GM12864 (cell line): Measurements from ENCODE around the gene TGM1.

Source experiments
- DNase-seq: peaks from one replicate; pipeline ENCODE4 v3.0.0-alpha.2; 2011; ENCODE audit warnings: low read depth
- H3K4me3 ChIP-seq: 2 replicates; pipeline ENCODE4 v1.5.1; 2011; ENCODE audit warnings: mild to moderate bottlenecking, low read depth, low read length, control low read depth
- TF ChIP-seq, protein P1 (sequence below): IDR thresholded peaks from 2 replicates; pipeline ENCODE4 v1.5.1; 2011; ENCODE audit warnings: low read depth, mild to moderate bottlenecking, moderate library complexity, low read length, control low read depth, inconsistent platforms; ENCODE audit errors: missing control alignments

TGM1 gene

DNA sequence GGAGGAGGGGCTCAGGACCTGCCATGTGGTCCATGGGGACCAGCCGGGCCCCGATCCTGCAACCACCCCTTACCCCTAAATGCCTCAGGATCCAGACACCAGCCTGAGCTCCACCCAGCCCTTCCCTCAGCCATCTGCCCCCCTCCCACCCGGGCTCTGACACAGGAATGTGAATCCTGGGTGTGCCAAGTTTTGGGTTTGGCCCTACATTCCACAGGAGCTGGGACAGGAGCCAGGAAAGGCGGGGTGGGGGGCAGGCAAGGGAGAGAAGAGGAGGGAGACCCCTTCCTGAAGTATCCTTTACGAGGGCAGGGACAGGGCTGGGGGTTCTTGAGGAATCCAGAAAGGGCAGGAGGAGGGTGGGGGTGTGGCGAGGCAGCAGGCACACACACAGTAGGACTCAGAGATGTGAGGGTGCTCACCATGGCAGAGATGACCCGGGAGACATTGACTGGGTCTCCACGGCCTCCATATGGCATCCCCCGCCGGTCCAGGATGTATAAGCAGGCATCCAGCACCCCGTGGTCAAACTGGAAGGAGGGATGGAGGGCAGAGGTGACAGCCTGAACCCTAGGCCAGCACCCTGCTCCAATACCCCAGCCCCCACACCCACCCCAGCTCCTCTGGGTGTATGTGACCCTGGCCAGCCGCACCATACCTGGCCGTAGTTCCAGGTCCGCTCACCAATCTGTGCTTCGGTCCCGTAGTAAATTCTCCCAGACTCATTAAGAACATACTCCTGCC is 3.5 kb downstream of the TGM1 start:
- DNase-seq = no peak
- H3K4me3 ChIP-seq = no peak overlapping the region
- TF ChIP-seq, protein P1, sequence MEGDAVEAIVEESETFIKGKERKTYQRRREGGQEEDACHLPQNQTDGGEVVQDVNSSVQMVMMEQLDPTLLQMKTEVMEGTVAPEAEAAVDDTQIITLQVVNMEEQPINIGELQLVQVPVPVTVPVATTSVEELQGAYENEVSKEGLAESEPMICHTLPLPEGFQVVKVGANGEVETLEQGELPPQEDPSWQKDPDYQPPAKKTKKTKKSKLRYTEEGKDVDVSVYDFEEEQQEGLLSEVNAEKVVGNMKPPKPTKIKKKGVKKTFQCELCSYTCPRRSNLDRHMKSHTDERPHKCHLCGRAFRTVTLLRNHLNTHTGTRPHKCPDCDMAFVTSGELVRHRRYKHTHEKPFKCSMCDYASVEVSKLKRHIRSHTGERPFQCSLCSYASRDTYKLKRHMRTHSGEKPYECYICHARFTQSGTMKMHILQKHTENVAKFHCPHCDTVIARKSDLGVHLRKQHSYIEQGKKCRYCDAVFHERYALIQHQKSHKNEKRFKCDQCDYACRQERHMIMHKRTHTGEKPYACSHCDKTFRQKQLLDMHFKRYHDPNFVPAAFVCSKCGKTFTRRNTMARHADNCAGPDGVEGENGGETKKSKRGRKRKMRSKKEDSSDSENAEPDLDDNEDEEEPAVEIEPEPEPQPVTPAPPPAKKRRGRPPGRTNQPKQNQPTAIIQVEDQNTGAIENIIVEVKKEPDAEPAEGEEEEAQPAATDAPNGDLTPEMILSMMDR = no peak

GRCh38 chr14:24258548-24259265 is 4.3 kb downstream of the TGM1 start:
- TF ChIP-seq, protein P1 = no peak
- DNase-seq = no peak

GRCh38 chr14:24258119-24258518 is 4.9 kb downstream of the TGM1 start:
- no peak overlapping the region for H3K4me3 ChIP-seq
- TF ChIP-seq, protein P1 = no peak
- DNase-seq = no peak

More at GRCh38 chr14:24258548-24259265, 4.3 kb downstream of the TGM1 start:
- H3K4me3 ChIP-seq = no peak overlapping the region

DNA sequence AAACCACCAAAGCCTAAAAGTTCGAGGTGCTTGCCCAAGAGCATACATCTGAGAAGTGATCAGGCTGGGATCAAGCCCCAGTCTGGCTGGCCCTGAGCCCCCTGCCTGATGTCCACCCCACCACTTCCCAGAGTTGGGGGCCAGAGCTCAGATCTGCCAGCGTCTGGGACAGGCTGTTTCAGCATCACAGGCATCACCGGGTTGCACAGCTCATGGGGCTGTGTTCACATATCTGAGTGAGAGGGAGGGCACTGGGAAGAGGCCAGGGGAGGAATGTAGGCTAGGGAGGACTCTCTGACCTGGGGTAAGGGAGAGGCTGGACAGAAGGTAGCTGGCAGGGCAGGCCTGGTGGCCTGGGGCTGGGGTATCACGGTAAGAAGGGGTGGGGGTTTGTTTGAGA is 6.0 kb downstream of the TGM1 start:
- no peak for DNase-seq

DNA sequence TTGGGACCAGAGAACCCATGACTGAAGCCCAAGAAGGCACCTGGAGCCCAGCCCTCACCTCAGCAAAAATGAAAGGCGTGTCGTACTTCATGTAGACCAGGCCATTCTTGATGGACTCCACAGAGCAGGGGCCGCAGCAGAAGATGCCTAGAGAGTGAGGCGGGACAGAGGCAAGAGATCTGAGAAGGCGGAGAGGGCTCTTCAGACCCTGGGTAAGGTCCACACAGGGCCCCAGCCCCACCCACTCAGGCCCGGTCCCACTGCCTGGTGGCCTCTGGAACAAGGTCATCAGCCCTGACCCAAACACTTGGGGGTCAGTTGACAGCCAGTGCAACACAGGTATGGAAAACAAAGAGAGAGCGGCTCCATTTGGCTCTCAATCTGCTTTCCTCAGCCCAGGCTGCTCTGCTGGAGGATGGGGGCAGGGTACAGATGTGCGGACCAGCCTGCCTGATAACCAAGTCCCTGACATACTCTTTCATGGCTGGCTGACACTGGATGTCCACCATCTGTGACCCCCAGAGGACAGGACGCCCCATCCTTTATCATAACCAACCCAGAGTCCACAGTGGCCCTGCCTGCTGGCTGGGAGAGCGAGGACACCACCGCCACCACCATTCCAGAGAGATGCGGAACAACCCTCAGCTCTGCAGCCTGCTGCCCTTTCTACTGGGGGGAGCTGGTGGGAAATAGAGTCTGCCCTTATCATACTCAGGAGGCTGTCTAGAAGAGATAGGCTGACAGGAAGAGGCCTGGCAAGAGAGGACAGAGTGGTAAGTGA is 6.9 kb downstream of the TGM1 start:
- no peak for DNase-seq
- TF ChIP-seq, protein P1 = no peak
- no peak overlapping the region for H3K4me3 ChIP-seq

More for the DNA sequence above, 6.0 kb downstream of the TGM1 start:
- no peak overlapping the region for H3K4me3 ChIP-seq
- TF ChIP-seq, protein P1 = no peak

DNA sequence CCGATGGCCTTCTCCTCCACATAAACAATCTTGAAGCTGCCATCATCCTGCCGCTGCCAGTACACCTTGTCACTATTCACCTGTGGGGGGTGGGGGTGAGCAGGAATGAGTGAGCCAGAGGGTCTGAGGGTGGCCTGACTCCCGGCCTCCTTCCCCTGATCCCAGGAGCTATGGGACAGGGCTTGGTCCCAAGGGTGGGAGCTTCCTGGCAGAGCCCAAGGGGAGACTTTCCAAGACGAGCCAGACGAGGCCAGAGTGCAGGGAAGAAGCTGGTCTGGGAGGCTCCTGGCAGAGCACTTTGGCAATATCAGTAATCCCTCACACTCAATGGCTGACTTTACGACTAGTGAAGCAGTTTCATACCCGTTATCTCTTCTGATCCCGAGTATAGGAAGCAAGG is 7.5 kb downstream of the TGM1 start:
- DNase-seq = no peak
- no peak overlapping the region for H3K4me3 ChIP-seq
- TF ChIP-seq, protein P1 = no peak
